Measurements from ENCODE around the gene AP3D1. TPM values are rescaled to one million over a fixed set of nuclear protein-coding genes. Genes with fewer than 3 reads are reported as not detected.

The AP3D1 gene
- total and polyA plus RNA-seq, 11 donors = 63.1 to 124 (median 103) TPM

GRCh38 chr19:2154587-2155075, 3.3 kb upstream of the AP3D1 start:
- peaks cover 0 to 18% (median 14%) of the 10 kb centered on the region in 12 donors for H3K4me1 ChIP-seq
- no peaks in the 10 kb centered on the region for H3K36me3 ChIP-seq
- H3K9me3 ChIP-seq = no peaks in the 10 kb centered on the region
- intact Hi-C loops (cut with DNase I) = loop anchor here (5.0 to 10.0 kb wide), 13 partner anchors 48 to 460 kb away; partner anchors contain the start of genes PLEKHJ1 (in 4 of the 10), SF3A2 (in 4 of the 10), IZUMO4 (in 1 of the 10) and LSM7 (in 1 of the 10)
- no peaks in the 10 kb centered on the region for H3K27me3 ChIP-seq
- DNase-seq (no peak), ATAC-seq (no peak)
- TF ChIP-seq CTCF (IDR thresholded peaks at IDR 0.05) = no peak
- TF ChIP-seq POLR2A (IDR thresholded peaks at IDR 0.05) = no peak
- WGBS, 4 donors = 78 to 88% (median 82%) methylated on average over 10 of the region's 10 CpGs
- no peak overlapping the region for H3K4me3 ChIP-seq
- H3K27ac ChIP-seq = no peak overlapping the region

- DNase-seq (no peak), ATAC-seq (no peak)
- Histone ChIP-seq H3K27ac (peak overlapping the region; percentile 44 to 96 (median 89)), H3K36me3 (peaks cover 0 to 10% (median 0%) of the 10 kb centered on the region in 9 donors), H3K4me1 (peaks cover 0 to 44% (median 34%) of the 10 kb centered on the region in 12 donors), H3K9me3 (no peaks in the 10 kb centered on the region), H3K27me3 (no peaks in the 10 kb centered on the region), H3K4me3 (peak overlapping the region; percentile 70 to 99 (median 97))
- no peak for TF ChIP-seq POLR2A (IDR thresholded peaks at IDR 0.05)
- no peak for TF ChIP-seq CTCF (IDR thresholded peaks at IDR 0.05)
- intact Hi-C loops (cut with DNase I) = loop anchor here in 7 of 10 donors (2.0 to 10.0 kb wide), 11 partner anchors 54 to 464 kb away; partner anchors contain the start of genes IZUMO4 (in 2 of the 7), MOB3A (in 2 of the 7), PLEKHJ1 (in 2 of the 7) and SF3A2 (in 2 of the 7)
- WGBS, 4 donors = 0 to 1% (median 1%) methylated on average over 16 to 36 of the region's 36 CpGs
These were observed 500 bp downstream of the AP3D1 start for GRCh38 chr19:2150794-2151338.

DNA sequence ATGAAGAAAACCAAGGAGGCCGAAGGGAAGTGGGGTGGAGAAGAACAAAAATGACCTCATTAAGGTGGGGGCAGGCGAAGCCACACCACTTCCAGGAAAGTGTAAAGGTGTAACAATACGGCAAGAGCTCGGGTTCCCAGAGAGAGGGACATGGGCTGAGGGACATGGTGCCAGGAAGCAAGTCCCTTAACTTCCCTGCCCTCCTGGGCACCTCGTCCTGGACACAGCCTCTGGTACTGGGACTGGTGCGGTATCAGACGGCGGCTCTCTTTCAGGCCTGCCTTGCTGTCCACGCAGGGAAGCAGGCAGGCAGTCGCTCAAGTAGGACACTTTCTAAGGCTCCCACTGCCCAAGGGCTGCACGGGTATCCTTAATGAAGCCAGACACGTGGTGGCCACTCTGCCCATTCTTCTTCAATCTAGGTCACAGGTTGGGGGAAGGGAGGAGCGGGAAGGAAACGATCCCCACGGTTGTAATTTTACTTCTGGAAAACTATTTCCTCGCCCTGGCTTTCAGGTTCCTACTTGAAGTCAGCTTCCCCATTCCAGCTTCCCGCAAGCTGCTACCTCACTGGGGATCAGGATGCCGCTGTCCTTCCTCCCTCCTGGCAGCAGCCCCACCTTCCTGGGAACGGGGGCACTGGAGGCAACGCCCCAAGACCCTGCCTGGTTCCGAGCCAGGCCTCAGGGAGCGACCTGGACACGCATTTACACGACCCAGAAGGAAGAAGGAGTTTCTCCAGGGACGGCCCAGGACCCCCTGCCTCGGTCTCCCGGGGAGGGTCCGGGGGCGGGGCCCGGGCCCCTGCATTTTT, 1.2 kb downstream of the AP3D1 start:
- DNase-seq (no peak), ATAC-seq (no peak)
- H3K4me1 ChIP-seq = peaks cover 0 to 50% (median 38%) of the 10 kb centered on the region in 12 donors
- no peak for TF ChIP-seq CTCF (IDR thresholded peaks at IDR 0.05)
- no peak for TF ChIP-seq POLR2A (IDR thresholded peaks at IDR 0.05)
- WGBS, 4 donors = 13 to 17% (median 15%) methylated on average over 29 to 30 of the region's 30 CpGs
- H3K9me3 ChIP-seq = no peaks in the 10 kb centered on the region
- intact Hi-C loops (cut with DNase I) = loop anchor here in 7 of 10 donors (2.0 to 10.0 kb wide), 11 partner anchors 53 to 465 kb away; partner anchors contain the start of genes IZUMO4 (in 3 of the 7), MOB3A (in 3 of the 7), PLEKHJ1 (in 2 of the 7) and SF3A2 (in 2 of the 7)
- H3K27ac ChIP-seq = peak overlapping the region; percentile 44 to 96 (median 89)
- H3K27me3 ChIP-seq = no peaks in the 10 kb centered on the region
- peak overlapping the region; percentile 70 to 99 (median 97) for H3K4me3 ChIP-seq
- peaks cover 0 to 15% (median 0%) of the 10 kb centered on the region in 9 donors for H3K36me3 ChIP-seq
